H9 (cell line): ENCODE results near the gene CFAP45. TPM values are rescaled to one million over a fixed set of nuclear protein-coding genes. Genes with fewer than 3 reads are reported as not detected.
A peak's percentile ranks its signal among the peaks of the same experiment; 100 is the strongest.

Source experiments
- DNase-seq: peaks from one replicate; pipeline ENCODE4 v3.0.0-alpha.2; 2017
- H2AFZ ChIP-seq: one replicate; pipeline ENCODE4 v1.6.1; 2013; ENCODE audit warnings: mild to moderate bottlenecking, low read length, control low read depth, moderate library complexity
- H2AK5ac ChIP-seq: 2 replicates; pipeline ENCODE4 v1.6.1; 2013; ENCODE audit warnings: low read length, control low read depth, mixed read lengths; ENCODE audit not compliant: insufficient read length
- H2BK120ac ChIP-seq: one replicate; pipeline ENCODE4 v1.6.1; 2013; ENCODE audit warnings: low read depth, mild to moderate bottlenecking, low read length, control low read depth, inconsistent platforms; ENCODE audit not compliant: poor library complexity, severe bottlenecking
- H2BK12ac ChIP-seq: 2 replicates; pipeline ENCODE4 v1.6.1; 2013; ENCODE audit warnings: low read length, control low read depth, mixed read lengths, low read depth; ENCODE audit not compliant: insufficient read length
- H2BK15ac ChIP-seq: 2 replicates; pipeline ENCODE4 v1.6.1; 2013; ENCODE audit warnings: low read depth, low read length, control low read depth
- H2BK20ac ChIP-seq: one replicate; pipeline ENCODE4 v1.6.1; 2013; ENCODE audit warnings: low read depth, mild to moderate bottlenecking, low read length, control low read depth, inconsistent platforms; ENCODE audit not compliant: poor library complexity, severe bottlenecking
- H2BK5ac ChIP-seq: 2 replicates; pipeline ENCODE4 v1.6.1; 2013; ENCODE audit warnings: low read length, control low read depth, mixed read lengths; ENCODE audit not compliant: insufficient read length
- H3K14ac ChIP-seq: 2 replicates; pipeline ENCODE4 v1.6.1; 2013; ENCODE audit warnings: low read length, control low read depth; ENCODE audit not compliant: insufficient read depth
- H3K18ac ChIP-seq: 2 replicates; pipeline ENCODE4 v1.6.1; 2013; ENCODE audit warnings: low read depth, mild to moderate bottlenecking, mixed read lengths, low read length, control low read depth; ENCODE audit not compliant: insufficient read length
- H3K23ac ChIP-seq: 2 replicates; pipeline ENCODE4 v1.6.1; 2013; ENCODE audit warnings: low read length, control low read depth, mixed read lengths, low read depth; ENCODE audit not compliant: insufficient read length
- H3K23me2 ChIP-seq: 2 replicates; pipeline ENCODE4 v1.6.1; 2013; ENCODE audit warnings: low read depth, mild to moderate bottlenecking, mixed read lengths, low read length, control low read depth; ENCODE audit not compliant: insufficient read length, poor library complexity, severe bottlenecking
- H3K27ac ChIP-seq: 2 replicates; pipeline ENCODE4 v1.5.1; 2013; ENCODE audit warnings: low read length, control low read depth, mixed read lengths, low read depth; ENCODE audit not compliant: insufficient read length
- H3K27me3 ChIP-seq: 2 replicates; pipeline ENCODE4 v1.6.1; 2013; ENCODE audit warnings: low read length, control low read depth, inconsistent platforms; ENCODE audit not compliant: insufficient read depth
- H3K4ac ChIP-seq: 2 replicates; pipeline ENCODE4 v1.6.1; 2013; ENCODE audit warnings: low read depth, mild to moderate bottlenecking, control low read depth, inconsistent platforms, low read length, moderate library complexity
- H3K4me1 ChIP-seq: 2 replicates; pipeline ENCODE4 v1.6.1; 2013; ENCODE audit warnings: low read length, control low read depth, inconsistent platforms; ENCODE audit not compliant: insufficient read depth
- H3K4me2 ChIP-seq: 2 replicates; pipeline ENCODE4 v1.6.1; 2013; ENCODE audit warnings: low read length, control low read depth, mixed read lengths; ENCODE audit not compliant: insufficient read length, insufficient read depth
- H3K56ac ChIP-seq: 2 replicates; pipeline ENCODE4 v1.6.1; 2013; ENCODE audit warnings: low read depth, mild to moderate bottlenecking, mixed read lengths, low read length, control low read depth; ENCODE audit not compliant: insufficient read length
- H3K79me1 ChIP-seq: 2 replicates; pipeline ENCODE4 v1.6.1; 2013; ENCODE audit warnings: low read depth, mild to moderate bottlenecking, moderate library complexity, low read length, control low read depth, inconsistent platforms; ENCODE audit not compliant: insufficient read depth, poor library complexity, severe bottlenecking
- H3K79me2 ChIP-seq: 2 replicates; pipeline ENCODE4 v1.6.1; 2013; ENCODE audit warnings: low read length, control low read depth, inconsistent platforms; ENCODE audit not compliant: insufficient read depth
- H3K9ac ChIP-seq: 2 replicates; pipeline ENCODE4 v1.6.1; 2013; ENCODE audit warnings: low read length, control low read depth, mixed read lengths; ENCODE audit not compliant: insufficient read length; ENCODE audit errors: extremely low read depth
- H3K9me3 ChIP-seq: one replicate; pipeline ENCODE4 v1.6.1; 2013; ENCODE audit warnings: low read depth, low read length, inconsistent platforms; ENCODE audit not compliant: control insufficient read depth
- H3T11ph ChIP-seq: one replicate; pipeline ENCODE4 v1.6.1; 2013; ENCODE audit warnings: mild to moderate bottlenecking, low read length, control low read depth, inconsistent platforms
- H4K20me1 ChIP-seq: one replicate; pipeline ENCODE4 v1.6.1; 2013; ENCODE audit not compliant: control insufficient read depth, insufficient read length, insufficient read depth
- H4K5ac ChIP-seq: 2 replicates; pipeline ENCODE4 v1.6.1; 2013; ENCODE audit warnings: low read depth, mild to moderate bottlenecking, mixed read lengths, low read length, control low read depth; ENCODE audit not compliant: insufficient read length
- H4K8ac ChIP-seq: replicated peaks from 2 replicates; pipeline ENCODE4 v1.6.1; 2013; ENCODE audit warnings: low read length, control low read depth, mixed read lengths, low read depth; ENCODE audit not compliant: insufficient read length
- H4K91ac ChIP-seq: 2 replicates; pipeline ENCODE4 v1.6.1; 2013; ENCODE audit warnings: low read depth, mild to moderate bottlenecking, moderate library complexity, mixed read lengths, low read length, control low read depth; ENCODE audit not compliant: insufficient read length
- H3K27ac Mint-ChIP-seq, 3 experiments: 2 replicates in 2 of 3; 3 replicates in 1 of 3; pipeline ENCODE4 v1.8.0; 2020 to 2021; ENCODE audit warnings: mixed read lengths in 3 of 3, mild to moderate bottlenecking in 1 of 3, moderate library complexity in 1 of 3
- H3K27me3 Mint-ChIP-seq: 2 replicates; pipeline ENCODE4 v1.8.0; 2021; ENCODE audit warnings: low read depth, mild to moderate bottlenecking, moderate library complexity, mixed read lengths
- H3K36me3 Mint-ChIP-seq, 3 experiments: 2 replicates in 2 of 3; 3 replicates in 1 of 3; pipeline ENCODE4 v1.8.0; 2020 to 2021; ENCODE audit warnings: low read depth in 3 of 3, mixed read lengths in 3 of 3; ENCODE audit not compliant: insufficient read depth in 1 of 3
- H3K4me1 Mint-ChIP-seq, 2 experiments: 2 replicates each; pipeline ENCODE4 v1.8.0; 2020; ENCODE audit warnings: mixed read lengths in 2 of 2
- H3K4me3 Mint-ChIP-seq, 2 experiments: 2 replicates in 1 of 2; 3 replicates in 1 of 2; pipeline ENCODE4 v1.8.0; 2020 to 2021; ENCODE audit warnings: mild to moderate bottlenecking in 2 of 2, mixed read lengths in 2 of 2, moderate library complexity in 1 of 2
- H3K9me3 Mint-ChIP-seq, 2 experiments: 2 replicates in 1 of 2; 3 replicates in 1 of 2; pipeline ENCODE4 v1.8.0; 2020; ENCODE audit warnings: mild to moderate bottlenecking in 2 of 2, mixed read lengths in 2 of 2, moderate library complexity in 1 of 2
- WGBS: extraction: QIAGEN DNeasy Blood & Tissue Kit; methylation state at CpG from one replicate; pipeline ENCODE4 v1.1.7; 2013; ENCODE audit warnings: missing lambda C conversion rate, low lambda C conversion rate, mixed read lengths; ENCODE audit not compliant: insufficient read length; ENCODE audit errors: extremely low coverage; 5-methylcytosine and 5-hydroxymethylcytosine counted together
- total RNA-seq: library from RNA; stranded (reverse); gene quantifications from 2 replicates; pipeline ENCODE4 v1.2.1, GENCODE V29; 2021
- TF ChIP-seq, protein P1 (sequence below): fragments of 200-600 bp; sonication (generic); conservative IDR thresholded peaks from 3 replicates; pipeline ENCODE4 v1.8.0; 2021; ENCODE audit warnings: antibody characterized with exemption, mild to moderate bottlenecking

The CFAP45 gene
- total RNA-seq, 1 experiment from 2014 or later: 0.85 TPM

DNA sequence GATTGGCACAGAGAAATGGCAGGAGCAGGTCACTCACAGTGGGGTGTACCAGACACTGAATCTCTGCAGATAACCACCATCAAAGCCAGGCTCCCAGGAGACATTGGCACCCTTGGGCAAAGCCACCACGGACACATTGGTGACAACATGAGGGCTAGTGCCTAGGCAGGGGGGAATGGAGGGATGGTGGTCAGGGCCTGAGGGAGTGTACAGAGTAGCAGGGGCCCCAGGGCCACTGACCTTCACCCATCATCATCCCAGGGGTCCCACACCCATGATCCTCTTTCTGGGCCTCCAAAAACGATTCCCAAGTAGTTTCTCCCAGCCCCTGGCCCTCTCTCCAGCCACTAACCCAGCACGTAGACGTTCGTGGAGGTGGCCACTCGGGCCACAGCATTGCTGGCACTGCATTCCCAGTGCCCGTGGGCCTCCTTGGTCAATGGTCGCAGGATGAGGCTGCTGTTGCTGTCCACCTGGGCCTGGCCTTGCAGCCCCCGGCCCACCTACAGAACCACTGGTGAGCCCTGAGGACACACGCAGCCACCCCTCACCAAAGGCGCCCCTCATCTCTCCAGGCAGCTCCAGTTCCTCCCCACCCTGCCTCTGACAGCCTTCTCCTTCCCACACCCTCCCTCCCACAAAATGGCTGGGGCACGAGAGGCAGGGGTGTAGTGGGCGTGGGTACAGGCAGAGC, 31.3 kb upstream of the CFAP45 start:
- no peak overlapping the region for H3K4me3 Mint-ChIP-seq

More for the DNA sequence above, 31.3 kb upstream of the CFAP45 start:
- no peak overlapping the region for H4K5ac ChIP-seq
- H3K79me2 ChIP-seq: no peaks in the 10 kb centered on the region
- no CpG with 5 or more reads among the region's 13 CpGs for WGBS
- H3K79me1 ChIP-seq: no peaks in the 10 kb centered on the region
- Mint-ChIP-seq H3K4me1 (peaks cover 8 to 11% of the 10 kb centered on the region in 2 experiments), H3K36me3 (peaks cover 25 to 42% (median 39%) of the 10 kb centered on the region in 3 experiments), H3K9me3 (no peaks in the 10 kb centered on the region; a peak in 1 of 5 replicates), H3K27ac (peak overlapping the region in 1 of 3 experiments; percentile 60; a peak in 1 of 7 replicates), H3K27me3 (no peaks in the 10 kb centered on the region; the same call in none of the 2 replicates)
- H2BK12ac ChIP-seq: no peak overlapping the region
- H4K8ac ChIP-seq: no peak overlapping the region
- no peak overlapping the region for H3K56ac ChIP-seq
- no peak overlapping the region for H3K27ac ChIP-seq
- H3T11ph ChIP-seq: no peak overlapping the region
- H3K9me3 ChIP-seq: no peaks in the 10 kb centered on the region
- H3K18ac ChIP-seq: no peak overlapping the region
- H2BK20ac ChIP-seq: no peak overlapping the region
- no peak overlapping the region for H2BK15ac ChIP-seq
- no peak overlapping the region for H3K23ac ChIP-seq
- no peaks in the 10 kb centered on the region for H3K23me2 ChIP-seq
- H3K4me2 ChIP-seq: no peak overlapping the region
- H2BK120ac ChIP-seq: no peak overlapping the region
- no peak overlapping the region for H3K14ac ChIP-seq
- no peak overlapping the region for H3K4ac ChIP-seq
- H3K9ac ChIP-seq: no peak overlapping the region
- H2AK5ac ChIP-seq: no peak overlapping the region
- no peak overlapping the region for H4K91ac ChIP-seq
- no peak overlapping the region for H2BK5ac ChIP-seq
- H3K27me3 ChIP-seq: no peaks in the 10 kb centered on the region
- no peak overlapping the region for H2AFZ ChIP-seq
- no peaks in the 10 kb centered on the region for H3K4me1 ChIP-seq
- no peaks in the 10 kb centered on the region for H4K20me1 ChIP-seq
- DNase-seq: no peak
- TF ChIP-seq, protein P1, sequence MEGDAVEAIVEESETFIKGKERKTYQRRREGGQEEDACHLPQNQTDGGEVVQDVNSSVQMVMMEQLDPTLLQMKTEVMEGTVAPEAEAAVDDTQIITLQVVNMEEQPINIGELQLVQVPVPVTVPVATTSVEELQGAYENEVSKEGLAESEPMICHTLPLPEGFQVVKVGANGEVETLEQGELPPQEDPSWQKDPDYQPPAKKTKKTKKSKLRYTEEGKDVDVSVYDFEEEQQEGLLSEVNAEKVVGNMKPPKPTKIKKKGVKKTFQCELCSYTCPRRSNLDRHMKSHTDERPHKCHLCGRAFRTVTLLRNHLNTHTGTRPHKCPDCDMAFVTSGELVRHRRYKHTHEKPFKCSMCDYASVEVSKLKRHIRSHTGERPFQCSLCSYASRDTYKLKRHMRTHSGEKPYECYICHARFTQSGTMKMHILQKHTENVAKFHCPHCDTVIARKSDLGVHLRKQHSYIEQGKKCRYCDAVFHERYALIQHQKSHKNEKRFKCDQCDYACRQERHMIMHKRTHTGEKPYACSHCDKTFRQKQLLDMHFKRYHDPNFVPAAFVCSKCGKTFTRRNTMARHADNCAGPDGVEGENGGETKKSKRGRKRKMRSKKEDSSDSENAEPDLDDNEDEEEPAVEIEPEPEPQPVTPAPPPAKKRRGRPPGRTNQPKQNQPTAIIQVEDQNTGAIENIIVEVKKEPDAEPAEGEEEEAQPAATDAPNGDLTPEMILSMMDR: no peak
